ENCODE measurements around the gene ATG16L1.

Gene ATG16L1

GRCh38 chr2:233339427-233339826 lies 88.0 kb downstream of the ATG16L1 start:
- TF ChIP-seq, protein P1, sequence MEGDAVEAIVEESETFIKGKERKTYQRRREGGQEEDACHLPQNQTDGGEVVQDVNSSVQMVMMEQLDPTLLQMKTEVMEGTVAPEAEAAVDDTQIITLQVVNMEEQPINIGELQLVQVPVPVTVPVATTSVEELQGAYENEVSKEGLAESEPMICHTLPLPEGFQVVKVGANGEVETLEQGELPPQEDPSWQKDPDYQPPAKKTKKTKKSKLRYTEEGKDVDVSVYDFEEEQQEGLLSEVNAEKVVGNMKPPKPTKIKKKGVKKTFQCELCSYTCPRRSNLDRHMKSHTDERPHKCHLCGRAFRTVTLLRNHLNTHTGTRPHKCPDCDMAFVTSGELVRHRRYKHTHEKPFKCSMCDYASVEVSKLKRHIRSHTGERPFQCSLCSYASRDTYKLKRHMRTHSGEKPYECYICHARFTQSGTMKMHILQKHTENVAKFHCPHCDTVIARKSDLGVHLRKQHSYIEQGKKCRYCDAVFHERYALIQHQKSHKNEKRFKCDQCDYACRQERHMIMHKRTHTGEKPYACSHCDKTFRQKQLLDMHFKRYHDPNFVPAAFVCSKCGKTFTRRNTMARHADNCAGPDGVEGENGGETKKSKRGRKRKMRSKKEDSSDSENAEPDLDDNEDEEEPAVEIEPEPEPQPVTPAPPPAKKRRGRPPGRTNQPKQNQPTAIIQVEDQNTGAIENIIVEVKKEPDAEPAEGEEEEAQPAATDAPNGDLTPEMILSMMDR (conservative IDR thresholded peaks at IDR 0.05) = no peak
- H3K27ac ChIP-seq = no peak overlapping the region

DNA sequence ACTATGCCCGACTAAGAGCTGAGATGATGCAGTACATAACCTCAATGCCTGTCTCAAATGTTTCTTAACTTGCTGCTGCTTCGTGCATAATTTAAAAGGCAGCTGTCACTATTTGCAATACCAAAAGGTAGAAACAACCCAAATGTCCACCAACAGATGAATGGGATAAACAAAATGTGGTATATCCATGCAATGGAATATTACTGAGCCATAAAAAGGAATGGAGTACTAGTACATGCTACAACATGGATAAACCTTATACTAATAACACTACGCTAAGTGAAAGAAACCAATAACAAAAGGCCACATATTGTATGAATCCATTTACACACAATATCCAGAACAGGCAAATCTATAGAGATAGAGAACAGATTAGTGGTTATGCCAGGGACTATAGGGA lies 89.8 kb downstream of the ATG16L1 start:
- TF ChIP-seq, protein P1 (conservative IDR thresholded peaks at IDR 0.05) = no peak
- no peak overlapping the region for H3K27ac ChIP-seq

DNA sequence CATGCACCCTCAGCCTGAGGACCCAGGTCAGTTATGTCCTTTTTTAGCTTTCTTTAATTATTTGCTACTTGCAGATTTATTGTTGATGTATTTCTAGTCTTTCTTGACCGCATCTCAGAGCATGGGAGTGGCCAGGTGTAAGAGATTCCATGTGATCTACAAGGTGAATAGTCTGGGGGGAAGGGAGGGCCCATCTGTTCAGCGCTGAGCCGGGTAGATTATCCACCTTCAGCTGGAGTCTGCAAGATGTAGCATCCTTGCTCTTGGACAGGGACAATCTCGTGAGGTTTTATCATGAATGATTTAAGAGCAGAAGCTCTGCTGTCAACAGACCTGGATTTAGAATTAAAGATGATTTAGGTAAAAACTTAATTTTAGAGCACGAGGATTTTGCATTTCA lies 90.8 kb downstream of the ATG16L1 start:
- no peak overlapping the region for H3K27ac ChIP-seq
- TF ChIP-seq, protein P1 (conservative IDR thresholded peaks at IDR 0.05) = no peak

- TF ChIP-seq, protein P1 (conservative IDR thresholded peaks at IDR 0.05) = no peak
- H3K27ac ChIP-seq = no peak overlapping the region
These were observed 91.8 kb downstream of the ATG16L1 start for GRCh38 chr2:233343171-233343705.
